ENCODE measurements around the gene SNX27. TPM values are rescaled to one million over a fixed set of nuclear protein-coding genes. Genes with fewer than 3 reads are reported as not detected.

The SNX27 gene
- polyA plus RNA-seq, 1 donor (not counting 4 experiments of a cell fraction or from before 2014, with no cell fraction given), result 15.7 TPM

GRCh38 chr1:151718666-151719065 is 106.8 kb downstream of the SNX27 start:
- no peaks in the 10 kb centered on the region for H4K20me1 ChIP-seq (ENCODE audit: control insufficient read depth, extremely low read depth, insufficient read depth, low read length)

GRCh38 chr1:151720125-151720524 is 108.3 kb downstream of the SNX27 start:
- DNase-seq (ENCODE audit: low read depth, low spot score), result no peak
- H3K4me2 ChIP-seq (ENCODE audit: control insufficient read depth, extremely low read depth, insufficient read depth, low read depth, low read length), result no peak overlapping the region
- H3K9me3 ChIP-seq (ENCODE audit: control insufficient read depth, low read depth, low read length), result no peaks in the 10 kb centered on the region
- H3K9me1 ChIP-seq (ENCODE audit: control insufficient read depth, extremely low read depth, insufficient read depth, low read length), result no peaks in the 10 kb centered on the region
- H3K4me3 ChIP-seq (ENCODE audit: control insufficient read depth in 2 of 3, extremely low read depth in 1 of 3, insufficient read depth in 2 of 3, low read depth in 1 of 3, low read length in 3 of 3), result no peak overlapping the region
- FAIRE-seq, result no peak
- peaks cover 63% of the 10 kb centered on the region for H3K27me3 ChIP-seq (ENCODE audit: control insufficient read depth, extremely low read depth, insufficient read depth, low read length)
- dilution Hi-C loops (cut with MboI; ENCODE audit: extremely low pct_ligation_motif_present, low sequenced_read_pairs), result no loop called here
- H3K9ac ChIP-seq (ENCODE audit: control insufficient read depth, extremely low read depth, insufficient read depth, low read length), result no peak overlapping the region
- H3K36me3 ChIP-seq (ENCODE audit: control insufficient read depth in 2 of 2, extremely low read depth in 1 of 2, insufficient read depth in 2 of 2, low read length in 2 of 2), result no peaks in the 10 kb centered on the region
- no peak overlapping the region for H2AFZ ChIP-seq (ENCODE audit: control insufficient read depth, low read length)
- no peak overlapping the region for H3K27ac ChIP-seq (ENCODE audit: control insufficient read depth, insufficient read depth, low read length)
- no peaks in the 10 kb centered on the region for H4K20me1 ChIP-seq (ENCODE audit: control insufficient read depth, extremely low read depth, insufficient read depth, low read length)
- peaks cover 4% of the 10 kb centered on the region for H3K4me1 ChIP-seq (ENCODE audit: control insufficient read depth, extremely low read depth, insufficient read depth, low read length)
- TF ChIP-seq EZH2 (IDR thresholded peaks at IDR 0.05; ENCODE audit: low read length) (no peak), CTCF (optimal IDR thresholded peaks at IDR 0.05 in 1 of 3, IDR thresholded peaks at IDR 0.05 in 1 of 3, conservative IDR thresholded peaks at IDR 0.05 in 1 of 3; ENCODE audit: extremely low read depth in 1 of 3, insufficient read depth in 2 of 3, low read length in 3 of 3) (no peak)
- no peaks in the 10 kb centered on the region for H3K79me2 ChIP-seq (ENCODE audit: control insufficient read depth, insufficient read depth, low read length)

More at GRCh38 chr1:151718666-151719065, 106.8 kb downstream of the SNX27 start:
- dilution Hi-C loops (cut with MboI; ENCODE audit: extremely low pct_ligation_motif_present, low sequenced_read_pairs), result no loop called here
- Histone ChIP-seq H3K27ac (ENCODE audit: control insufficient read depth, insufficient read depth, low read length) (no peak overlapping the region), H3K4me3 (ENCODE audit: control insufficient read depth in 2 of 3, extremely low read depth in 1 of 3, insufficient read depth in 2 of 3, low read depth in 1 of 3, low read length in 3 of 3) (no peak overlapping the region), H3K4me2 (ENCODE audit: control insufficient read depth, extremely low read depth, insufficient read depth, low read depth, low read length) (no peak overlapping the region), H3K4me1 (ENCODE audit: control insufficient read depth, extremely low read depth, insufficient read depth, low read length) (peaks cover 11% of the 10 kb centered on the region), H3K27me3 (ENCODE audit: control insufficient read depth, extremely low read depth, insufficient read depth, low read length) (peaks cover 65% of the 10 kb centered on the region), H3K9me3 (ENCODE audit: control insufficient read depth, low read depth, low read length) (no peaks in the 10 kb centered on the region), H2AFZ (ENCODE audit: control insufficient read depth, low read length) (no peak overlapping the region), H3K9ac (ENCODE audit: control insufficient read depth, extremely low read depth, insufficient read depth, low read length) (no peak overlapping the region), H3K9me1 (ENCODE audit: control insufficient read depth, extremely low read depth, insufficient read depth, low read length) (no peaks in the 10 kb centered on the region), H3K36me3 (ENCODE audit: control insufficient read depth in 2 of 2, extremely low read depth in 1 of 2, insufficient read depth in 2 of 2, low read length in 2 of 2) (no peaks in the 10 kb centered on the region), H3K79me2 (ENCODE audit: control insufficient read depth, insufficient read depth, low read length) (no peaks in the 10 kb centered on the region)
- no peak for DNase-seq (ENCODE audit: low read depth, low spot score)
- FAIRE-seq, result no peak
- no peak for TF ChIP-seq EZH2 (IDR thresholded peaks at IDR 0.05; ENCODE audit: low read length)
- no peak for TF ChIP-seq CTCF (optimal IDR thresholded peaks at IDR 0.05 in 1 of 3, IDR thresholded peaks at IDR 0.05 in 1 of 3, conservative IDR thresholded peaks at IDR 0.05 in 1 of 3; ENCODE audit: extremely low read depth in 1 of 3, insufficient read depth in 2 of 3, low read length in 3 of 3)

Measured in keratinocyte (primary cell).